ENCODE data around the gene HCRTR1.

HCRTR1 gene

GRCh38 chr1:31617218-31617915 is at the start of gene HCRTR1:
Gene HCRTR1, plus strand, starts transcription at chr1:31617689. Its CDS starts 1,504 bp downstream, at chr1:31619193.
- DNase-seq (ENCODE audit: low spot score), result no peak

- DNase-seq (ENCODE audit: low spot score), result no peak
Observed at GRCh38 chr1:31567956-31568570, 49.4 kb upstream of the HCRTR1 start.

DNA sequence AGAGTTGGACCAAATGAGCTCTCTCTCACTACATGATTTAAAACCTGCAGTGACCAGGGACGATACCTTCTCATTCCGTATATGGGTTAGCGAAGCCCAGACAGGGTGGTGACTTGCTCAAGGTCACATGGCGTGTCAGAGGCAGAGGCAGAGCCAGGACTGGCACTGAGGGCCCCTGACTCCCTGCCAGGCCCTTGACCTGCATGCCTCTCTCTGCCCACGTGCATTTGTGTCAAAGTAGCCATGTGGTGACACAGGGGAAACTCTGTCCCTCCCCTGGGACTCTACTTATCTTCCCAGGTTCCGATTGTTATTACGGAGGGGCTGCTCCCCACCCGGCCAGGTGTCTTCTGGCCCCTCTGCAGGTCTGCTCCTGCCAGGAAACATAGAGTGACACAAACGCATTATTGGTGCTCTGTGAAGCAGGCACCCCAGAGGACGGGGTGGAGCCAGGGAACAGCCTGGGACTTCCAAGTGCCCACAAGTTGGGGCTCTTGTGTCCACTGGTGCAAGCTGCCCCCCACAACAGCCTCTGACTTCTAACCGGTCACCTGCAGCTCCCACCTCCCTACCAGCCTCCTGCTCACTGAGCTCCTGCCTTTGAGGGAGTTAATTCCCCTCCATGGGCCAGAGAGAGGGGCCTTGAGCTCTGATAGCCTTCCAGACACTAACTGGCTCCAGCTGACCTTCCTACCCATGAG is 48.4 kb upstream of the HCRTR1 start:
- no peak for DNase-seq (ENCODE audit: low spot score)

GRCh38 chr1:31569596-31570173 is 47.8 kb upstream of the HCRTR1 start:
- no peak for DNase-seq (ENCODE audit: low spot score)

- DNase-seq (ENCODE audit: low spot score), result no peak
Observed at GRCh38 chr1:31570228-31570627, 47.3 kb upstream of the HCRTR1 start.

DNA sequence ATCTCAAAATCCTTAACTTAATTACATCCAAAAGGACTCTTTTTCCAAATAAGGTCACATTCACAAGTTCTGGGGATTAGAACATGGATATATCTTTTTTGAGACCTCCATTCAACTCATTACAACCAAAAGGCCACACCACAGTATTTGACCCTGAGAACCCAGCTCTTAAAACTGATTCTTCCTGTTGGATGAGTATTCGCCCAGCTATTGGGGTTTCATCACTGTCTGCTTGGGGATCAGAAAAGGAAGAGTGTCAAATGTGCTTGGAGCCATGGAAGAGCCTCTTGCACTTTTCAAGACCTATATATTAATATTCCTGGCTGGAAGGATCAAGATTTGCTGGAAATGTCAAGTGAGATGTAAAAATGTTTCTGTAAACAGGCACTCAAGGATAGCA is 46.6 kb upstream of the HCRTR1 start:
- DNase-seq (ENCODE audit: low spot score), result no peak

DNA sequence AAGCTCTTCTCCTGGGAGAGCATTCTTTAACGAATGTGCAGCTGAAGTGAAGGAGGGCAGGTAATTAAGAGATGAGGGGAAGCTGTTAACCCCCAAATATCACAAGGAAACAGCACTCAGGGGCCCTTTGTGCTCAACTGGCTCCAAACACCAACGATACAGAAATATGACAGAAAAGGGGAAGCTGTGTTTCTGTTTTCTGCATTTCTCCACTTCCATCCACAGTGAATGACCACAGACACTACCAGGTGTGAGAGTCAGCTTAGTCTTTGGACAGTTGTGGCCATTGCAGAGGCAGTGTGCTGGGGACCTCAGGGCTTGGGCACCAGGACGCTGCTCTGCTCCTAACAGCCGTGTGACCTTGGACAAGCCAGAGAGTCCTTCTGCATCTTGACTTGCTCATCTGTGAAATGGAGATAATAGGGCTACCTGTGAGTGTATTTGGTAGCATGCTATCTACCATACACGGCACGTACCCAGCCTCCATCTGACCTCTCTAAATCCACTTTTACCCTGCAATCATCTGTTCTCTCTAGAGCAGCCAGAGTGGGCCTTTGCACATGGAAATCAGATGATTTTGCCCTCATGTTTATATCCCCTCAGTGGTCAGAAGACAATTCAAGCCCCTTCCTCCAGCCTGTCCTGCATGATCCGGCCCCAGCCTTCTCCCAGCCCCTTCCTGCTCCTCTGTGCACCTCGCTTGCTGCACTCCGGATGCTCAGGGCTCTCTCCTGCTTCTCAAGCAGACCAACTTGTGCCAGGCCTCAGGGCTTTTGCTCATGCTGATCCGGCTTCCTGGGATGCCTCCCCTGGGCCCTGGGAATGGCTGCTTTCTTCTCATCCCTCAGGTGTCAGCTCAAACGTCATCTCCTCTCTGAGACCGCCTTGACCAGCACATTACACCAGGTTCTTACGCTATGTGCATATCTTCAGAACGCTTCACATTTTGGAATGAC is 45.9 kb upstream of the HCRTR1 start:
- no peak for DNase-seq (ENCODE audit: low spot score)

GRCh38 chr1:31572323-31573104 is 45.0 kb upstream of the HCRTR1 start:
- no peak for DNase-seq (ENCODE audit: low spot score)

DNA sequence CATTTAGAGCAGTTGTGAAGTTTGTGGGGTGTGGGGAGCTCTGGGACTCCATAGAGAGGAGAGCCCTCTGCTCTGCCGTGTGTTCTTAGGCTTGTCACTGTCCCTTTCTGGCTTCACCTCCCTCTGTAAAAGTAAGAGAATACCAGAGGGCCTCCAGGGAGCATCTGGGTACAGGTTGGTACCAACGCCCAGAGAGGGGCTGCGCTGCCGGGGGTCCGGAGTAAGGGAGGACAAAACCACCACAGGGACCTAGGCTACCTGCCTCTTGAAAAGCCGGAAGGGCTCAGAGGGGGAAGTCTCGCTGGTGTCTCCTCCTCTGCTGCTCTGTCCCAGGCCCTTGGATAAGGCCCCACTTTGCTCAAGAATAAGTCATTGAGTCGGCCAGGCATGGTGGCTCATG is 44.2 kb upstream of the HCRTR1 start:
- DNase-seq (ENCODE audit: low spot score), result no peak

DNA sequence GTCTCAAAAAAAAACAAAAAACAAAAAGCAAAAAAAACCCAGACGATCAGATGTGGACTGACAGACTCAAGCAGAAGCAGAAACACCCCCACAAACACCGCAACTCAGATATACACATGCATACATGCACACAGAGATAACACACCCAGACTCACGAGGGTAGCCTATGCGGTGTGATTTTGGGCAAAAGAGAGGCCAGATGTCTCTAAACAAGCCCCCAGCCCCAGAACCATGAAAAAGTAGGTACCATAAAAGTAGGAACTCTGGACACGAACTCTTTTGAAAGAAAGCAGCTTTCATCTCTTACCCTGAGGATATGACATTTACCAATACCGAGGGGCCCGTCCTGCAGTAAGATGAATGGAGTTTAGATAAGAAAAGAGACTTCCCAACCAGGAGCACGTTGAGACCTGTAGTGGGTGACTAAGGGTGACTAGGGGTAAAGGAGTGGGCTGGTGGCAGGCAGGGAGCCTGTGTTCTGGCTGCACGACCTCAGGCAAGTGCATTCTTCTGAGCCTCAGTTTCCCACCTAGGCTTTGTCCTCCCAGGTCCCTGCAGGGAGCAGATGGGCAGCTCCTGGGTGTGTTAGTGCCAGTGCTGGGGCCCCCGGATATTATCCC is 42.6 kb upstream of the HCRTR1 start:
- DNase-seq (ENCODE audit: low spot score), result no peak

DNA sequence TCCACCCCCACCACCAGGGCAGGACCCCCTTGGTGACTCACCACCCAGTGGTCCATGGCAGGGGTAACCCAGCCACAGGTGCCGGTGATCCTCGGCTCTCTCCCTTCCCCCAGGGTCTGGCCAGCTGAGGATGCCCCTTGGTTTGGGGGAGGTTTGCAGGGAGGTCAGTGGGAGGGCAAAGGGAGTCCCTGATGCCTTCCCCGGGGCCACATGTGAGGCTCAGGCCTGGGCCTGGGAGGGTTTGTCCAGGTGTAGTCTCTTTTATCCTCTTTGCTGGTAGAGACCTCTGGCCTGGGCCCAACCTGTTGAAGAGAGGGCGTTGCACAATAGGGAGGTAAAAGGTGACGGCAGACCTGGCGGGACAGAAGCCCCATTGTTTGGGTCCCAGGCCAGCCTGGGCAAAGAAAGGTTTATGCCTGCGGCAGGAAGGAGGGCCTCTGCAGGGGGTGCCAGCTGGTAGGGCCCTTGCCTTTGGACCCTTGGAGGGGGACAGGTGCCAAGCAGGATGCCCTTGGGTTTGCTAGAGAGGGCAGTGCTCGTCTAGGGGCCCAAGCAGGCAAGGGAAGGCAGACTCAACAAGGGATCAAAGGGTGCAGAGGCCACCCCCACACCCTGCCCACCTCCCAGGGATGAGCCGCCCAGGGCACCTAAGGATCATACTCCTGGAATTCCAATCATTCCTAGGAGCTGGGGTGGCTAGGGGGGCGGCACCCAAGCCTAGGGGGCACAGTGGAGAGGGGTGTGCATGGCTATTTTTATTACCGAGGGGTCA is 41.9 kb upstream of the HCRTR1 start:
- no peak for DNase-seq (ENCODE audit: low spot score)

DNA sequence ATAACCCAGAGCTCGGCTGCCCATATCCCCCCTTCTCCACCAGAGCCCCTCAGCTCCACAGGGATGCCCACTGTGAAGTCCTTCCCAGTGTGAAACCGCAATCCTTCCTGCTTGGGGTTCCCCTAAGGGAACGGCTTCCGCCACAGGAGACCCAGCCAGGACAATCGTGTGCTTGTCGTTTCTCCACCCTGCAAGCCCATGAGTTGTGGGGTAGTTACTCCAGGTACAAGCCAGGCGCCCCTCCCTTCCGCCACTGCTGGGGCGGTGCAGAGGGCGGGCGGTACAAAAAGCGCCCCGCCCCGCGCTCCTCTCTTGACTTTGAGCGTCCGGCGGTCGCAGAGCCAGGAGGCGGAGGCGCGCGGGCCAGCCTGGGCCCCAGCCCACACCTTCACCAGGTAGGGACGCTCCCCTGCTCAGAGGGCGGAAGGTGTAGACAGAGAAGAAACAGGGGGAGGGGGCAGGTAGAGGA is 41.3 kb upstream of the HCRTR1 start, which contains the start of gene TINAGL1:
TSS of gene TINAGL1 (plus strand) at position 315 of the 469 bp plus-strand sequence. CDS start 634 bp downstream, outside the sequence.
- DNase-seq (ENCODE audit: low spot score), result no peak

DNA sequence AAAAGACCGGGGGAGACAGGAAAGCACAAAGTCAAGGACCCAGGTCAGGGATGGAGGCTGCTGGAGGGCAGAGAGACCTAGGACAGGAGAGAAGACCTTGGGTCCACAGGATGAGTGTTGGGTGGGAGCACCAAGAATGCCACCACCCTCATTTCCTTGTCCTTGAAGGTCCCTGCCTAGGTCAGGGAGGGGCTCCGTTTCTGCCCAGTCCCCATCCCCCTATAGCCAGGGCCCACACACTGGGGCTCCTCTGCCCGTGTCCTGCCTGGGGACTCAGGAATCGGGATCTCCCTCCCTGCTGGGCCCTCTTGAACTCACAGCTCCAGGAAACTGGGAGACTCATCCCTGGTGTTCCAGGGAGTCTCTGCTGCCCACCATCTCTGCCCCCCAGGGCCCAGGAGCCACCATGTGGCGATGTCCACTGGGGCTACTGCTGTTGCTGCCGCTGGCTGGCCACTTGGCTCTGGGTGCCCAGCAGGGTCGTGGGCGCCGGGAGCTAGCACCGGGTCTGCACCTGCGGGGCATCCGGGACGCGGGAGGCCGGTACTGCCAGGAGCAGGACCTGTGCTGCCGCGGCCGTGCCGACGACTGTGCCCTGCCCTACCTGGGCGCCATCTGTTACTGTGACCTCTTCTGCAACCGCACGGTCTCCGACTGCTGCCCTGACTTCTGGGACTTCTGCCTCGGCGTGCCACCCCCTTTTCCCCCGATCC is 40.6 kb upstream of the HCRTR1 start:
- DNase-seq (ENCODE audit: low spot score), result no peak

- DNase-seq (ENCODE audit: low spot score), result peak; percentile 65
Observed at GRCh38 chr1:31577515-31578192, 39.8 kb upstream of the HCRTR1 start.

- DNase-seq (ENCODE audit: low spot score), result no peak
Observed at GRCh38 chr1:31579374-31579773, 38.1 kb upstream of the HCRTR1 start.

- DNase-seq (ENCODE audit: low spot score), result peak; percentile 59
Observed at GRCh38 chr1:31580513-31580870, 37.0 kb upstream of the HCRTR1 start.

GRCh38 chr1:31580891-31581603 is 36.4 kb upstream of the HCRTR1 start:
- DNase-seq (ENCODE audit: low spot score), result no peak

Measured in hepatic stellate cell (primary cell).